ENCODE data around the gene PIK3R2. TPM values are rescaled to one million over a fixed set of nuclear protein-coding genes. Genes with fewer than 3 reads are reported as not detected.

PIK3R2 gene
- polyA plus RNA-seq, 1 donor (not counting 4 experiments of a cell fraction or from before 2014, with no cell fraction given), result 13.9 TPM

DNA sequence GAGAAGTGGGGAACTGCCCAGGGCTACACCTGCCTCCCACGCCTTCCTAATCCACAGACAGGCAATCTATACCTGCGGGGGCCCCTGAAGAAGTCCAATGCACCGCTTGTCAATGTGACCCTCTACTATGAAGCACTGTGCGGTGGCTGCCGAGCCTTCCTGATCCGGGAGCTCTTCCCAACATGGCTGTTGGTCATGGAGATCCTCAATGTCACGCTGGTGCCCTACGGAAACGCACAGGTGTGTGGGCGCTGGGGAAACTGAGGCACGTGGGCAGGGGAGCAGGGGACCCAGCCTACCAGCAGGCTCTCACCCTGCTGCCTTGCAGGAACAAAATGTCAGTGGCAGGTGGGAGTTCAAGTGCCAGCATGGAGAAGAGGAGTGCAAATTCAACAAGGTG is 22.0 kb downstream of the PIK3R2 start:
- Histone ChIP-seq H3K36me3 (ENCODE audit: control insufficient read depth in 2 of 2, extremely low read depth in 1 of 2, insufficient read depth in 2 of 2, low read length in 2 of 2) (peaks cover 5 to 6% of the 10 kb centered on the region in 2 experiments), H3K9ac (ENCODE audit: control insufficient read depth, extremely low read depth, insufficient read depth, low read length) (no peak overlapping the region), H3K4me1 (ENCODE audit: control insufficient read depth, extremely low read depth, insufficient read depth, low read length) (peaks cover 9% of the 10 kb centered on the region), H3K27ac (ENCODE audit: control insufficient read depth, insufficient read depth, low read length) (no peak overlapping the region), H3K27me3 (ENCODE audit: control insufficient read depth, extremely low read depth, insufficient read depth, low read length) (no peaks in the 10 kb centered on the region), H3K9me3 (ENCODE audit: control insufficient read depth, low read depth, low read length) (no peaks in the 10 kb centered on the region), H4K20me1 (ENCODE audit: control insufficient read depth, extremely low read depth, insufficient read depth, low read length) (peaks cover 4% of the 10 kb centered on the region), H3K9me1 (ENCODE audit: control insufficient read depth, extremely low read depth, insufficient read depth, low read length) (no peaks in the 10 kb centered on the region), H3K79me2 (ENCODE audit: control insufficient read depth, insufficient read depth, low read length) (no peaks in the 10 kb centered on the region), H3K4me2 (ENCODE audit: control insufficient read depth, extremely low read depth, insufficient read depth, low read depth, low read length) (no peak overlapping the region), H3K4me3 (ENCODE audit: control insufficient read depth in 2 of 3, extremely low read depth in 1 of 3, insufficient read depth in 2 of 3, low read depth in 1 of 3, low read length in 3 of 3) (no peak overlapping the region), H2AFZ (ENCODE audit: control insufficient read depth, low read length) (no peak overlapping the region)
- dilution Hi-C loops (cut with MboI; ENCODE audit: extremely low pct_ligation_motif_present, low sequenced_read_pairs), result no loop called here
- TF ChIP-seq, protein P1, sequence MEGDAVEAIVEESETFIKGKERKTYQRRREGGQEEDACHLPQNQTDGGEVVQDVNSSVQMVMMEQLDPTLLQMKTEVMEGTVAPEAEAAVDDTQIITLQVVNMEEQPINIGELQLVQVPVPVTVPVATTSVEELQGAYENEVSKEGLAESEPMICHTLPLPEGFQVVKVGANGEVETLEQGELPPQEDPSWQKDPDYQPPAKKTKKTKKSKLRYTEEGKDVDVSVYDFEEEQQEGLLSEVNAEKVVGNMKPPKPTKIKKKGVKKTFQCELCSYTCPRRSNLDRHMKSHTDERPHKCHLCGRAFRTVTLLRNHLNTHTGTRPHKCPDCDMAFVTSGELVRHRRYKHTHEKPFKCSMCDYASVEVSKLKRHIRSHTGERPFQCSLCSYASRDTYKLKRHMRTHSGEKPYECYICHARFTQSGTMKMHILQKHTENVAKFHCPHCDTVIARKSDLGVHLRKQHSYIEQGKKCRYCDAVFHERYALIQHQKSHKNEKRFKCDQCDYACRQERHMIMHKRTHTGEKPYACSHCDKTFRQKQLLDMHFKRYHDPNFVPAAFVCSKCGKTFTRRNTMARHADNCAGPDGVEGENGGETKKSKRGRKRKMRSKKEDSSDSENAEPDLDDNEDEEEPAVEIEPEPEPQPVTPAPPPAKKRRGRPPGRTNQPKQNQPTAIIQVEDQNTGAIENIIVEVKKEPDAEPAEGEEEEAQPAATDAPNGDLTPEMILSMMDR (optimal IDR thresholded peaks at IDR 0.05 in 1 of 3, IDR thresholded peaks at IDR 0.05 in 1 of 3, conservative IDR thresholded peaks at IDR 0.05 in 1 of 3; ENCODE audit: extremely low read depth in 1 of 3, insufficient read depth in 2 of 3, low read length in 3 of 3), result no peak
- no peak for TF ChIP-seq EZH2 (IDR thresholded peaks at IDR 0.05; ENCODE audit: low read length)
- FAIRE-seq, result no peak
- DNase-seq (ENCODE audit: low read depth, low spot score), result no peak

- peaks cover 9% of the 10 kb centered on the region for H3K4me1 ChIP-seq (ENCODE audit: control insufficient read depth, extremely low read depth, insufficient read depth, low read length)
- FAIRE-seq (no peak), DNase-seq (ENCODE audit: low read depth, low spot score) (no peak)
- TF ChIP-seq, protein P1 (optimal IDR thresholded peaks at IDR 0.05 in 1 of 3, IDR thresholded peaks at IDR 0.05 in 1 of 3, conservative IDR thresholded peaks at IDR 0.05 in 1 of 3; ENCODE audit: extremely low read depth in 1 of 3, insufficient read depth in 2 of 3, low read length in 3 of 3), result no peak
- no peak for TF ChIP-seq EZH2 (IDR thresholded peaks at IDR 0.05; ENCODE audit: low read length)
- H3K9me3 ChIP-seq (ENCODE audit: control insufficient read depth, low read depth, low read length), result no peaks in the 10 kb centered on the region
- H3K4me2 ChIP-seq (ENCODE audit: control insufficient read depth, extremely low read depth, insufficient read depth, low read depth, low read length), result no peak overlapping the region
- no peaks in the 10 kb centered on the region for H3K36me3 ChIP-seq (ENCODE audit: control insufficient read depth in 2 of 2, extremely low read depth in 1 of 2, insufficient read depth in 2 of 2, low read length in 2 of 2)
- H3K27me3 ChIP-seq (ENCODE audit: control insufficient read depth, extremely low read depth, insufficient read depth, low read length), result no peaks in the 10 kb centered on the region
- H3K27ac ChIP-seq (ENCODE audit: control insufficient read depth, insufficient read depth, low read length), result no peak overlapping the region
- H3K4me3 ChIP-seq (ENCODE audit: control insufficient read depth in 2 of 3, extremely low read depth in 1 of 3, insufficient read depth in 2 of 3, low read depth in 1 of 3, low read length in 3 of 3), result no peak overlapping the region
- dilution Hi-C loops (cut with MboI; ENCODE audit: extremely low pct_ligation_motif_present, low sequenced_read_pairs), result no loop called here
- H2AFZ ChIP-seq (ENCODE audit: control insufficient read depth, low read length), result no peak overlapping the region
- H3K79me2 ChIP-seq (ENCODE audit: control insufficient read depth, insufficient read depth, low read length), result no peaks in the 10 kb centered on the region
- H3K9me1 ChIP-seq (ENCODE audit: control insufficient read depth, extremely low read depth, insufficient read depth, low read length), result no peaks in the 10 kb centered on the region
- H3K9ac ChIP-seq (ENCODE audit: control insufficient read depth, extremely low read depth, insufficient read depth, low read length), result no peak overlapping the region
- H4K20me1 ChIP-seq (ENCODE audit: control insufficient read depth, extremely low read depth, insufficient read depth, low read length), result peaks cover 4% of the 10 kb centered on the region
Observed at GRCh38 chr19:18176367-18177310, 23.7 kb downstream of the PIK3R2 start.

All from keratinocyte (primary cell).